COLO668 (cell line): Measurements from ENCODE around the gene CRYAB.
A peak's percentile ranks its signal among the peaks of the same experiment; 100 is the strongest.
"Not testable (repeated sequence)": the region's sequence is repeated elsewhere in the genome, so short reads cannot be mapped to it uniquely, and the experiment has no call there.

ENCODE experiments used
- DNase-seq: peaks from one replicate; lab custom pipeline; 2025; ENCODE audit not compliant: unreplicated experiment; lab: John Stamatoyannopoulos, UW

CRYAB gene

GRCh38 chr11:111909378-111909777 lies 2.2 kb downstream of the CRYAB start:
- no peak for DNase-seq

GRCh38 chr11:111908639-111909305 lies 2.8 kb downstream of the CRYAB start:
- DNase-seq, result no peak

GRCh38 chr11:111906680-111907079 lies 4.9 kb downstream of the CRYAB start:
- DNase-seq, result no peak

GRCh38 chr11:111905411-111905810 lies 6.2 kb downstream of the CRYAB start:
- no peak for DNase-seq

- no peak for DNase-seq
Observed at GRCh38 chr11:111886844-111887243, 24.7 kb downstream of the CRYAB start.

- DNase-seq, result no peak
Observed at GRCh38 chr11:111886032-111886431, 25.5 kb downstream of the CRYAB start.

- DNase-seq, result not testable (repeated sequence)
Observed at GRCh38 chr11:111885053-111885452, 26.5 kb downstream of the CRYAB start.

- no peak for DNase-seq
Observed at GRCh38 chr11:111882202-111882601, 29.4 kb downstream of the CRYAB start.

GRCh38 chr11:111879637-111879960 lies 32.0 kb downstream of the CRYAB start:
- no peak for DNase-seq

GRCh38 chr11:111878849-111879636 lies 32.5 kb downstream of the CRYAB start, which contains the start of the genes CFAP68 and FDXACB1:
CFAP68 (plus strand) TSS chr11:111879541; CDS start chr11:111879561, 20 bp downstream.
FDXACB1 (minus strand) TSS chr11:111879165; CDS start chr11:111879132, 33 bp downstream.
- DNase-seq, result peak; percentile 96

- no peak for DNase-seq
Observed at GRCh38 chr11:111878385-111878848, 33.2 kb downstream of the CRYAB start.

GRCh38 chr11:111871693-111872161 lies 39.8 kb downstream of the CRYAB start:
- no peak for DNase-seq

GRCh38 chr11:111870886-111871692 lies 40.5 kb downstream of the CRYAB start, which contains the start of gene ALG9:
ALG9 (minus strand) TSS chr11:111871581; CDS start chr11:111871482, 99 bp downstream.
- peak; percentile 83 for DNase-seq

GRCh38 chr11:111870522-111870885 lies 41.1 kb downstream of the CRYAB start:
- no peak for DNase-seq

- no peak for DNase-seq
Observed at GRCh38 chr11:111870113-111870512, 41.5 kb downstream of the CRYAB start.

- DNase-seq, result no peak
Observed at GRCh38 chr11:111860257-111860656, 51.3 kb downstream of the CRYAB start.
